PC-9 (cell line): ENCODE data around the gene SH3PXD2A.

Experiments used
- EZH2 ChIP-seq: fragments of 200-600 bp; sonication (generic); IDR thresholded peaks from 2 replicates; pipeline ENCODE4 v1.8.0; 2017; ENCODE audit warnings: antibody characterized with exemption, low read depth
- TF ChIP-seq, protein P1 (sequence below): fragments of 200-600 bp; sonication (generic); conservative IDR thresholded peaks from 2 replicates; pipeline ENCODE4 v1.6.1; 2017; ENCODE audit warnings: mixed run types, antibody characterized with exemption, mild to moderate bottlenecking, moderate library complexity

- TF ChIP-seq, protein P1, sequence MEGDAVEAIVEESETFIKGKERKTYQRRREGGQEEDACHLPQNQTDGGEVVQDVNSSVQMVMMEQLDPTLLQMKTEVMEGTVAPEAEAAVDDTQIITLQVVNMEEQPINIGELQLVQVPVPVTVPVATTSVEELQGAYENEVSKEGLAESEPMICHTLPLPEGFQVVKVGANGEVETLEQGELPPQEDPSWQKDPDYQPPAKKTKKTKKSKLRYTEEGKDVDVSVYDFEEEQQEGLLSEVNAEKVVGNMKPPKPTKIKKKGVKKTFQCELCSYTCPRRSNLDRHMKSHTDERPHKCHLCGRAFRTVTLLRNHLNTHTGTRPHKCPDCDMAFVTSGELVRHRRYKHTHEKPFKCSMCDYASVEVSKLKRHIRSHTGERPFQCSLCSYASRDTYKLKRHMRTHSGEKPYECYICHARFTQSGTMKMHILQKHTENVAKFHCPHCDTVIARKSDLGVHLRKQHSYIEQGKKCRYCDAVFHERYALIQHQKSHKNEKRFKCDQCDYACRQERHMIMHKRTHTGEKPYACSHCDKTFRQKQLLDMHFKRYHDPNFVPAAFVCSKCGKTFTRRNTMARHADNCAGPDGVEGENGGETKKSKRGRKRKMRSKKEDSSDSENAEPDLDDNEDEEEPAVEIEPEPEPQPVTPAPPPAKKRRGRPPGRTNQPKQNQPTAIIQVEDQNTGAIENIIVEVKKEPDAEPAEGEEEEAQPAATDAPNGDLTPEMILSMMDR = no peak
- no peak for TF ChIP-seq EZH2
Observed at GRCh38 chr10:103657061-103657591, 198.2 kb downstream of the SH3PXD2A start.
